Suprapubic skin (tissue), 4 donors: ENCODE measurements around the gene RETREG1.

ENCODE experiments used
- CTCF ChIP-seq, 2 donors: fragments of 200-600 bp in 1 of 2; fragments of 450-650 bp in 1 of 2; sonication (generic) in 1 of 2; IDR thresholded peaks; one replicate each; pipeline ENCODE4 v1.5.1; 2016 to 2019; ENCODE audit warnings: antibody characterized with exemption in 2 of 2, mild to moderate bottlenecking in 1 of 2, moderate library complexity in 1 of 2
- EP300 ChIP-seq: sonication (generic); formaldehyde crosslinking; IDR thresholded peaks from one replicate; pipeline ENCODE4 v1.6.1; 2017; ENCODE audit warnings: antibody characterized with exemption
- POLR2A ChIP-seq, 2 donors: fragments of 450-650 bp; IDR thresholded peaks; one replicate each; pipeline ENCODE4 v1.6.1; 2017; ENCODE audit warnings: antibody characterized with exemption in 2 of 2, mild to moderate bottlenecking in 2 of 2, moderate library complexity in 2 of 2
- POLR2AphosphoS5 ChIP-seq, 3 donors: sonication (generic); formaldehyde crosslinking; IDR thresholded peaks; one replicate each; pipeline ENCODE4 v1.6.1; 2017; ENCODE audit warnings: antibody characterized with exemption in 3 of 3

GRCh38 chr5:16549491-16550206 lies 67.1 kb downstream of the RETREG1 start:
- no peak for TF ChIP-seq CTCF (IDR thresholded peaks at IDR 0.05)
- no peak for TF ChIP-seq POLR2AphosphoS5 (IDR thresholded peaks at IDR 0.05)
- TF ChIP-seq EP300, result no peak
- no peak for TF ChIP-seq POLR2A (IDR thresholded peaks at IDR 0.05)
